K562 (cell line): Measurements from ENCODE around the gene LRRC25. TPM values are rescaled to one million over a fixed set of nuclear protein-coding genes. Genes with fewer than 3 reads are reported as not detected.

ENCODE experiments used
- ARNT ChIP-seq, 2 experiments: fragments of 450-650 bp; IDR thresholded peaks; 2 replicates each; pipeline ENCODE4 v1.6.1; 2016; ENCODE audit warnings: mild to moderate bottlenecking in 1 of 2
- ATF7 ChIP-seq: fragments of 450-650 bp; IDR thresholded peaks from 2 replicates; pipeline ENCODE4 v1.7.1; 2014; ENCODE audit warnings: mild to moderate bottlenecking, moderate library complexity
- BRF1 ChIP-seq: IDR thresholded peaks from 3 replicates; pipeline ENCODE4 v1.6.1; 2011; ENCODE audit warnings: borderline replicate concordance, mild to moderate bottlenecking; ENCODE audit not compliant: insufficient read length; ENCODE audit errors: extremely low read depth
- CCNT2 ChIP-seq: IDR thresholded peaks from 2 replicates; pipeline ENCODE4 v1.6.1; 2011; ENCODE audit warnings: borderline replicate concordance, low read depth, mild to moderate bottlenecking, moderate library complexity, mixed read lengths, low read length; ENCODE audit not compliant: insufficient read length; ENCODE audit errors: extremely low read depth
- FOXK2 ChIP-seq, 2 experiments: fragments of 450-650 bp; IDR thresholded peaks in 1 of 2; conservative IDR thresholded peaks in 1 of 2; 2 replicates each; pipeline ENCODE4 v1.6.1; 2016; ENCODE audit warnings: low read depth in 2 of 2, mild to moderate bottlenecking in 1 of 2
- HDGF ChIP-seq: fragments of 450-650 bp; IDR thresholded peaks from 2 replicates; pipeline ENCODE4 v1.6.1; 2016
- HLTF ChIP-seq: fragments of 450-650 bp; IDR thresholded peaks from 2 replicates; pipeline ENCODE4 v1.6.1; 2016
- HOXB6 ChIP-seq: fragments of 250-450 bp; sonication (Bioruptor Pico); IDR thresholded peaks from 2 replicates; pipeline ENCODE4 v1.5.1; 2022; ENCODE audit warnings: mild to moderate bottlenecking, borderline replicate concordance
- MEIS2 ChIP-seq: fragments of 450-650 bp; IDR thresholded peaks from 2 replicates; pipeline ENCODE4 v1.6.1; 2014; ENCODE audit warnings: mild to moderate bottlenecking; ENCODE audit not compliant: partially characterized antibody
- MTA3 ChIP-seq: fragments of 450-650 bp; formaldehyde crosslinking; IDR thresholded peaks from 2 replicates; pipeline ENCODE4 v1.6.1; 2017; ENCODE audit warnings: mild to moderate bottlenecking, borderline replicate concordance
- NCOA2 ChIP-seq, 2 experiments: fragments of 450-650 bp; IDR thresholded peaks; 2 replicates each; pipeline ENCODE4 v1.6.1; 2018; ENCODE audit warnings: mild to moderate bottlenecking in 2 of 2, moderate library complexity in 1 of 2; ENCODE audit not compliant: partially characterized antibody in 2 of 2
- NFIC ChIP-seq: fragments of 450-650 bp; IDR thresholded peaks from 2 replicates; pipeline ENCODE4 v1.6.1; 2017; ENCODE audit warnings: mild to moderate bottlenecking, inconsistent platforms
- NR4A1 ChIP-seq, 2 experiments: fragments of 250-450 bp in 1 of 2; fragments of 450-650 bp in 1 of 2; sonication (Bioruptor Pico) in 1 of 2; IDR thresholded peaks; 2 replicates each; pipeline versions ENCODE4 v1.4.0 to v1.6.1; 2016 to 2020; ENCODE audit warnings: mild to moderate bottlenecking in 2 of 2, missing compliant biosample characterization in 1 of 2, missing genetic modification characterization in 1 of 2, moderate library complexity in 1 of 2
- PCBP1 ChIP-seq: fragments of 200-400 bp; formaldehyde crosslinking; IDR thresholded peaks from 2 replicates; pipeline ENCODE4 v1.6.1; 2018; ENCODE audit warnings: mild to moderate bottlenecking, low read depth, low read length; ENCODE audit not compliant: poor library complexity, severe bottlenecking
- PHB2 ChIP-seq: fragments of 450-650 bp; IDR thresholded peaks from 2 replicates; pipeline ENCODE4 v1.6.1; 2017; ENCODE audit warnings: low read depth
- POLR2A ChIP-seq: fragments of 450-650 bp; conservative IDR thresholded peaks from 2 replicates; pipeline ENCODE4 v1.6.1; 2016
- RBM15 ChIP-seq: fragments of 200-400 bp; formaldehyde crosslinking; IDR thresholded peaks from 2 replicates; pipeline ENCODE4 v1.6.1; 2018; ENCODE audit warnings: mild to moderate bottlenecking, low read length, moderate library complexity; ENCODE audit not compliant: insufficient read depth
- RFX5 ChIP-seq: IDR thresholded peaks from 2 replicates; pipeline ENCODE4 v1.6.1; 2011; ENCODE audit warnings: low read depth, mild to moderate bottlenecking, improper control_type of control experiment, low read length
- SMARCC2 ChIP-seq: fragments of 450-650 bp; IDR thresholded peaks from 2 replicates; pipeline ENCODE4 v1.6.1; 2017; ENCODE audit warnings: antibody characterized with exemption, moderate library complexity, mild to moderate bottlenecking, low read depth
- TAF15 ChIP-seq: fragments of 200-400 bp; formaldehyde crosslinking; IDR thresholded peaks from 2 replicates; pipeline ENCODE4 v1.6.1; 2017; ENCODE audit warnings: mild to moderate bottlenecking, low read depth, low read length, moderate library complexity
- TGIF2 ChIP-seq: sonication (generic); formaldehyde crosslinking; IDR thresholded peaks from 2 replicates; pipeline ENCODE4 v1.8.1; 2022; ENCODE audit warnings: mild to moderate bottlenecking, missing genetic modification reagents, moderate library complexity
- ZKSCAN3 ChIP-seq: fragments of 250-450 bp; sonication (Bioruptor Pico); IDR thresholded peaks from 2 replicates; pipeline ENCODE4 v1.4.0; 2020
- ZNF143 ChIP-seq: sonication (generic); formaldehyde crosslinking; IDR thresholded peaks from 2 replicates; pipeline ENCODE4 v1.9.0; 2022; ENCODE audit warnings: mild to moderate bottlenecking, missing genetic modification reagents
- ZNF165 ChIP-seq: fragments of 250-450 bp; sonication (Bioruptor Pico); IDR thresholded peaks from 2 replicates; pipeline ENCODE4 v1.4.0; 2020; ENCODE audit warnings: borderline replicate concordance
- ZNF197 ChIP-seq: fragments of 200-800 bp; sonication (Bioruptor generic); IDR thresholded peaks from 2 replicates; pipeline ENCODE4 v1.6.1; 2016; ENCODE audit warnings: low read depth, missing genetic modification characterization, missing compliant biosample characterization
- ZNF41 ChIP-seq: fragments of 250-450 bp; sonication (Bioruptor Pico); conservative IDR thresholded peaks from 2 replicates; pipeline ENCODE4 v1.4.0; 2020; ENCODE audit warnings: mild to moderate bottlenecking
- ZNF589 ChIP-seq: fragments of 200-800 bp; sonication (Bioruptor generic); IDR thresholded peaks from 2 replicates; pipeline ENCODE4 v1.6.1; 2016; ENCODE audit warnings: low read depth, missing genetic modification characterization, missing compliant biosample characterization
- ZNF76 ChIP-seq: fragments of 250-450 bp; sonication (Bioruptor Pico); IDR thresholded peaks from 2 replicates; pipeline ENCODE4 v1.4.0; 2020; ENCODE audit warnings: mild to moderate bottlenecking, moderate library complexity, borderline replicate concordance
- polyA plus RNA-seq, 8 experiments: library from polyadenylated mRNA; depleted of rRNA in 4 of 8; stranded (reverse) in 5 of 8; unstranded in 3 of 8; fragments of >200 nt; fragmentation: Nextera tagmentation in 2 of 8; fragmentation: Illumina TruSeq in 1 of 8; extraction: Ambion mirVana in 2 of 8; extraction: Trizol in 1 of 8; gene quantifications; 2 replicates each; pipeline versions ENCODE4 v1.2.1 to v1.2.3, GENCODE V29; 2011 to 2014; ENCODE audit warnings: inconsistent platforms in 1 of 8, missing spikeins in 1 of 8
- total RNA-seq, 7 experiments: library from RNA; depleted of rRNA in 6 of 7; stranded (reverse); fragments of >200 nt in 6 of 7; fragmentation: Illumina TruSeq in 2 of 7; extraction: Trizol in 2 of 7; gene quantifications; 2 replicates each; pipeline versions ENCODE4 v1.2.1 to v1.2.3, GENCODE V29; 2011 to 2021; ENCODE audit warnings: low replicate concordance in 1 of 7
- TF ChIP-seq, protein P1 (sequence below): sonication (generic); formaldehyde crosslinking; IDR thresholded peaks from 2 replicates; pipeline ENCODE4 v1.9.0; 2022; ENCODE audit warnings: mild to moderate bottlenecking, missing genetic modification reagents
- TF ChIP-seq, protein P2 (sequence below): fragments of 250-450 bp; sonication (Bioruptor Pico); IDR thresholded peaks from 2 replicates; pipeline ENCODE4 v1.8.0; 2022; ENCODE audit warnings: inconsistent platforms, mild to moderate bottlenecking, moderate library complexity, borderline replicate concordance

The LRRC25 gene
- total and polyA plus RNA-seq, 9 of the 15 experiments (the other 6 are each of a cell fraction or from before 2014, with no cell fraction given) = 0.07 to 0.36 (median 0.10) TPM; not detected in 3

DNA sequence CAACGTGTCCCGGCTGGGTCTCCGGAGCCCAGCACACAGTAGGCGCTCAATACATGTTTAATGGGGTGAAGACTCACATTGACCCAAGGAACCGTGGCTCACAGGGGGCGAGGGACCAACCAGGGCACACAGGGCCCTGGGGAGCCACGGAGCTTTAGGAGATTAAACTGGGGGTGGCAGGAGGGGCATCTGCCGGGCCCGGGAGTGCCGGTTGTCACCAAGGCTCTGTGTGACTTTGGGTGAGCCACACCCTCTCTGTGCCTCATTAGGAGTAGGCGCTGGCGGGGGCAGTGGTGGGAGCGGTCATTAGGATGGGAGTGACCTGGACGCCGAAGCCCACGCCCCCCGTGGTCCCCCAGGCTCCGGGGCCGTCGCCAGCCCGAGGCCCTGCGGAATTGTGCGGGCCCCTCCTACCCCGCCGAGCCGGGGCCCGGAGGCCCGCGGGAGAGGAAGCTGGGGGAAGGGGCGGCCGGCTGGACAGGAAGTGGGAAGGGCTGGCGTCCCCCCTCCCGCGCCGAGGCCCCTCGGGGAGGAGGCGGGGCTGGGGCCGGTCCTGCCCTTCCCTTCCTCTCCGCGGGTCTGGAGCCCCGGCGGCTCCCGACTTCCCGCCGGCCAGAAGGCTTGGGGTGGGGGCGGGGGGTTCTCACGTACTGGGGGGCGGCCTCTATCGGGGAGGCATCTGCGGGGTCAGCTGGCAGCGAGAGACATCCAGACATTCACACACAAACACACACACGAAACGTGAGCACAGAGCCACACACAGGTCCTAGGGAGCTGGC, 20.0 kb upstream of the LRRC25 start (continued):
- TF ChIP-seq ZNF165 (CRISPR knock-in tag) = 0 out of 2 replicates have a peak, but pooled peaks have one; percentile 32
- 0 out of 2 replicates have a peak, but pooled peaks have one; percentile 24 for TF ChIP-seq NR4A1 (CRISPR knock-in tag; IDR thresholded peaks at IDR 0.05)
- peak; percentile 28; the same call in 1 of the 2 replicates for TF ChIP-seq NR4A1 (tag; IDR thresholded peaks at IDR 0.05)
- no peak for TF ChIP-seq HOXB6
- TF ChIP-seq TAF15 = no peak
- no peak for TF ChIP-seq NCOA2 (IDR thresholded peaks at IDR 0.05; ENCODE audit: partially characterized antibody in 2 of 2)
- peak; percentile 36 to 81; a peak in 2 of 4 replicates for TF ChIP-seq ARNT (IDR thresholded peaks at IDR 0.05)
- no peak for TF ChIP-seq ZNF143 (CRISPR knock-in tag)
- no peak for TF ChIP-seq RBM15
- no peak for TF ChIP-seq RFX5
- TF ChIP-seq TGIF2 (CRISPR knock-in tag) = no peak
- TF ChIP-seq PHB2 = no peak
- TF ChIP-seq ZNF589 = no peak
- TF ChIP-seq, protein P1, sequence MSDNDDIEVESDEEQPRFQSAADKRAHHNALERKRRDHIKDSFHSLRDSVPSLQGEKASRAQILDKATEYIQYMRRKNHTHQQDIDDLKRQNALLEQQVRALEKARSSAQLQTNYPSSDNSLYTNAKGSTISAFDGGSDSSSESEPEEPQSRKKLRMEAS = no peak; the same call in 1 of the 2 replicates
- TF ChIP-seq SMARCC2 = no peak
- TF ChIP-seq, protein P2, sequence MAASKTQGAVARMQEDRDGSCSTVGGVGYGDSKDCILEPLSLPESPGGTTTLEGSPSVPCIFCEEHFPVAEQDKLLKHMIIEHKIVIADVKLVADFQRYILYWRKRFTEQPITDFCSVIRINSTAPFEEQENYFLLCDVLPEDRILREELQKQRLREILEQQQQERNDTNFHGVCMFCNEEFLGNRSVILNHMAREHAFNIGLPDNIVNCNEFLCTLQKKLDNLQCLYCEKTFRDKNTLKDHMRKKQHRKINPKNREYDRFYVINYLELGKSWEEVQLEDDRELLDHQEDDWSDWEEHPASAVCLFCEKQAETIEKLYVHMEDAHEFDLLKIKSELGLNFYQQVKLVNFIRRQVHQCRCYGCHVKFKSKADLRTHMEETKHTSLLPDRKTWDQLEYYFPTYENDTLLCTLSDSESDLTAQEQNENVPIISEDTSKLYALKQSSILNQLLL = no peak
- no peak for TF ChIP-seq MEIS2
- TF ChIP-seq FOXK2 (conservative IDR thresholded peaks at IDR 0.05 in 1 of 2, IDR thresholded peaks at IDR 0.05 in 1 of 2; ENCODE audit: low read depth in 2 of 2) = no peak
- TF ChIP-seq ZNF41 (CRISPR knock-in tag) = no peak
- TF ChIP-seq NFIC = no peak
- no peak; the same call in 1 of the 2 replicates for TF ChIP-seq MTA3
- no peak for TF ChIP-seq ZKSCAN3 (CRISPR knock-in tag)
- peak; percentile 50 for TF ChIP-seq POLR2A
- TF ChIP-seq ZNF76 (CRISPR knock-in tag) = 0 out of 2 replicates have a peak, but pooled peaks have one; percentile 68
- TF ChIP-seq HDGF = no peak
- peak; percentile 58; the same call in 1 of the 2 replicates for TF ChIP-seq ATF7
- TF ChIP-seq BRF1 = no peak
- no peak for TF ChIP-seq HLTF
- TF ChIP-seq CCNT2 = peak; percentile 84
- no peak for TF ChIP-seq ZNF197 (CRISPR knock-in tag)
- peak; percentile 4 for TF ChIP-seq PCBP1
